ENCODE results near the gene MPZL1. TPM values are rescaled to one million over a fixed set of nuclear protein-coding genes. Genes with fewer than 3 reads are reported as not detected.

Gene MPZL1
- polyA plus RNA-seq, 2 of the 4 experiments (the other 2 are of a cell fraction) = 92.6 to 178 TPM

GRCh38 chr1:167683641-167684502 is 37.9 kb upstream of the MPZL1 start:
- H3K9me3 ChIP-seq = no peaks in the 10 kb centered on the region
- ChIA-PET CTCF (interaction anchor here (1.6 to 1.7 kb wide), 2 partner anchors 8 to 83 kb away, joined by 4 to 5 read pairs; no protein-coding TSS in a partner anchor), POLR2A (no interaction called here)
- no peak overlapping the region for H3K4me3 ChIP-seq
- no peak for DNase-seq (ENCODE audit: low read depth in 1 of 2, low spot score in 1 of 2)
- peaks cover 2% of the 10 kb centered on the region; the same call in 2 of the 3 replicates for H3K4me1 ChIP-seq
- ATAC-seq = no peak
- FAIRE-seq = no peak
- H3K27ac ChIP-seq = no peak overlapping the region
- no peak overlapping the region for H3K4me2 ChIP-seq
- 75% methylated on average over 15 of the region's 15 CpGs for WGBS (ENCODE audit: missing lambda C conversion rate)
- TF ChIP-seq FOXS1 (CRISPR knock-in tag; IDR thresholded peaks at IDR 0.05) (no peak), TFCP2L1 (CRISPR knock-in tag; IDR thresholded peaks at IDR 0.05) (no peak), RAD21 (conservative IDR thresholded peaks at IDR 0.05 in 1 of 2, IDR thresholded peaks at IDR 0.05 in 1 of 2) (no peak), CEBPB (IDR thresholded peaks at IDR 0.05) (no peak), ZC3H11A (IDR thresholded peaks at IDR 0.05) (no peak), PHF8 (IDR thresholded peaks at IDR 0.05; ENCODE audit: borderline replicate concordance, low read depth) (no peak), ZSCAN20 (CRISPR knock-in tag; IDR thresholded peaks at IDR 0.05) (no peak), E2F6 (IDR thresholded peaks at IDR 0.05; ENCODE audit: borderline replicate concordance, low read depth) (no peak), HDAC2 (IDR thresholded peaks at IDR 0.05) (no peak), ZFP36 (IDR thresholded peaks at IDR 0.05; ENCODE audit: borderline replicate concordance, partially characterized antibody) (no peak), BHLHE40 (IDR thresholded peaks at IDR 0.05; ENCODE audit: low read depth, low read length) (no peak), RFX5 (IDR thresholded peaks at IDR 0.05) (no peak), PBX3 (IDR thresholded peaks at IDR 0.05) (no peak), JUN (IDR thresholded peaks at IDR 0.05) (no peak), HOXA7 (CRISPR knock-in tag; IDR thresholded peaks at IDR 0.05) (no peak)
- TF ChIP-seq, protein P1, sequence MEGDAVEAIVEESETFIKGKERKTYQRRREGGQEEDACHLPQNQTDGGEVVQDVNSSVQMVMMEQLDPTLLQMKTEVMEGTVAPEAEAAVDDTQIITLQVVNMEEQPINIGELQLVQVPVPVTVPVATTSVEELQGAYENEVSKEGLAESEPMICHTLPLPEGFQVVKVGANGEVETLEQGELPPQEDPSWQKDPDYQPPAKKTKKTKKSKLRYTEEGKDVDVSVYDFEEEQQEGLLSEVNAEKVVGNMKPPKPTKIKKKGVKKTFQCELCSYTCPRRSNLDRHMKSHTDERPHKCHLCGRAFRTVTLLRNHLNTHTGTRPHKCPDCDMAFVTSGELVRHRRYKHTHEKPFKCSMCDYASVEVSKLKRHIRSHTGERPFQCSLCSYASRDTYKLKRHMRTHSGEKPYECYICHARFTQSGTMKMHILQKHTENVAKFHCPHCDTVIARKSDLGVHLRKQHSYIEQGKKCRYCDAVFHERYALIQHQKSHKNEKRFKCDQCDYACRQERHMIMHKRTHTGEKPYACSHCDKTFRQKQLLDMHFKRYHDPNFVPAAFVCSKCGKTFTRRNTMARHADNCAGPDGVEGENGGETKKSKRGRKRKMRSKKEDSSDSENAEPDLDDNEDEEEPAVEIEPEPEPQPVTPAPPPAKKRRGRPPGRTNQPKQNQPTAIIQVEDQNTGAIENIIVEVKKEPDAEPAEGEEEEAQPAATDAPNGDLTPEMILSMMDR (IDR thresholded peaks at IDR 0.05) = no peak
- TF ChIP-seq, protein P2, sequence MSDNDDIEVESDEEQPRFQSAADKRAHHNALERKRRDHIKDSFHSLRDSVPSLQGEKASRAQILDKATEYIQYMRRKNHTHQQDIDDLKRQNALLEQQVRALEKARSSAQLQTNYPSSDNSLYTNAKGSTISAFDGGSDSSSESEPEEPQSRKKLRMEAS (IDR thresholded peaks at IDR 0.05) = no peak
- TF ChIP-seq, protein P3, sequence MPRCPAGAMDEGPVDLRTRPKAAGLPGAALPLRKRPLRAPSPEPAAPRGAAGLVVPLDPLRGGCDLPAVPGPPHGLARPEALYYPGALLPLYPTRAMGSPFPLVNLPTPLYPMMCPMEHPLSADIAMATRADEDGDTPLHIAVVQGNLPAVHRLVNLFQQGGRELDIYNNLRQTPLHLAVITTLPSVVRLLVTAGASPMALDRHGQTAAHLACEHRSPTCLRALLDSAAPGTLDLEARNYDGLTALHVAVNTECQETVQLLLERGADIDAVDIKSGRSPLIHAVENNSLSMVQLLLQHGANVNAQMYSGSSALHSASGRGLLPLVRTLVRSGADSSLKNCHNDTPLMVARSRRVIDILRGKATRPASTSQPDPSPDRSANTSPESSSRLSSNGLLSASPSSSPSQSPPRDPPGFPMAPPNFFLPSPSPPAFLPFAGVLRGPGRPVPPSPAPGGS (IDR thresholded peaks at IDR 0.05) = no peak

DNA sequence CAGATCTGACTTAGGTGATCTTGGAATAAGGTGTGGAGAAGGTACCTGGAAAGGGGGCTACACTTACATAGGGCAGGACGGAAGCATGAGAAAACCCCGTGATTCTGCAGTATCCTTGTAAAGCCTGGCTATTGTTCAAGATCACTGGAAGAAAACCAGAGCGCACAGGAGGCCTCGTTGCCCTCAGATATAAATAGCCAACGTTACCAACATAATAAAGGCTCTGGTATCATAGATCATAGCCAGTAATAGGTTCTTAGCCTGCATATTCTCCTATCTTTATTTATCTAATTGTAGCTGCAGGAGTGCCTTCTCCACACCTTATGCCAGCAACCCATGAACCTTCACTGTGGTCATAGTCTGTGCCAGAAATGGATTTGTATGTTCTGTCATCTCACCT is 35.9 kb upstream of the MPZL1 start:
- ATAC-seq = no peak
- TF ChIP-seq RFX5 (IDR thresholded peaks at IDR 0.05) (no peak), BHLHE40 (IDR thresholded peaks at IDR 0.05; ENCODE audit: low read depth, low read length) (no peak), POLR2AphosphoS2 (conservative IDR thresholded peaks at IDR 0.05; ENCODE audit: low read length) (no peak), ZSCAN20 (CRISPR knock-in tag; IDR thresholded peaks at IDR 0.05) (no peak), PBX3 (IDR thresholded peaks at IDR 0.05) (no peak), GATA3 (IDR thresholded peaks at IDR 0.05; ENCODE audit: borderline replicate concordance) (no peak), EHF (CRISPR knock-in tag; IDR thresholded peaks at IDR 0.05) (no peak)
- TF ChIP-seq, protein P1 (IDR thresholded peaks at IDR 0.05) = no peak
- Histone ChIP-seq H3K4me1 (peaks cover 2% of the 10 kb centered on the region; the same call in 2 of the 3 replicates), H3K4me2 (no peak overlapping the region), H3K4me3 (no peak overlapping the region), H3K27ac (no peak overlapping the region), H3K9me3 (no peaks in the 10 kb centered on the region)
- ChIA-PET CTCF (interaction anchor here (1.7 to 4.3 kb wide), 4 partner anchors 10 to 91 kb away, joined by 4 to 115 read pairs (median 22); no protein-coding TSS in a partner anchor), POLR2A (no interaction called here)
- WGBS (ENCODE audit: missing lambda C conversion rate) = 74% methylated on average over 5 of the region's 5 CpGs
- no peak for FAIRE-seq
- DNase-seq (ENCODE audit: low read depth in 1 of 2, low spot score in 1 of 2) = no peak

Data from A549 (cell line).